HG03060 (cell line): ENCODE results near the gene SMOC1.

Experiments used
- ATAC-seq: cut with Tn5 transposase; IDR thresholded peaks from one replicate; pipeline ENCODE4 v1.9.1; 2021; ENCODE audit warnings: low read depth, moderate number of reproducible peaks; ENCODE audit not compliant: unreplicated experiment

The SMOC1 gene

DNA sequence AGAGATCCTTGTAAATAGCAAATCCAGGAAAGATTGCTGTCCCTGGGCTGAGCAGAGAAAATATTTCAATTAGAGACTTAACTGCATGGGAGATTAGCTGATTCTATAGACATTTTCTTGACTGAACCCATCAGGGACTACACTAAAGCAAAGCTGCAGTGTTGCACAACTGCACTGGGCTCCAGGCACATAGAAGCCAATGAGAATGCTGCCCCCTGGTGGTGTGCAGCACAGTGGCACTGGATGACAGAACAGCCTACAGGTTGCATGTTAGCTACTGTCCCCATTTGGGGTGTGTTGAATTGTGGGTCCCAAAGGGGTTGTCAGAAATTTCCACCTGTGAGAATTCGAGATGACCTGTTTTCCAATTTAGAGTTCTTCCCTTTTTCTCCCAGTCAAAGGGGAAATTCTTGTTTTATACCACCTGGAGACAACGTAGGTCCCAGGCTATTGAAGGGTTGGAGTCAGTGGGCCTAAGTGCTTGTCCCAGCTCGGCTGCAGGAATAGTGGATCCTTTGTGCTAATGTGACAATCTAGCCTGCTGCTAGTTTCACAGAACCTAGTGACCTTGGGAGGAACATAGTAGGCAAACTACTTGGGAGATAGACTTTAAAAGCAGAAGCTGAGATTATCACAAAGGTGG is 194.8 kb downstream of the SMOC1 start:
- ATAC-seq, result no peak

DNA sequence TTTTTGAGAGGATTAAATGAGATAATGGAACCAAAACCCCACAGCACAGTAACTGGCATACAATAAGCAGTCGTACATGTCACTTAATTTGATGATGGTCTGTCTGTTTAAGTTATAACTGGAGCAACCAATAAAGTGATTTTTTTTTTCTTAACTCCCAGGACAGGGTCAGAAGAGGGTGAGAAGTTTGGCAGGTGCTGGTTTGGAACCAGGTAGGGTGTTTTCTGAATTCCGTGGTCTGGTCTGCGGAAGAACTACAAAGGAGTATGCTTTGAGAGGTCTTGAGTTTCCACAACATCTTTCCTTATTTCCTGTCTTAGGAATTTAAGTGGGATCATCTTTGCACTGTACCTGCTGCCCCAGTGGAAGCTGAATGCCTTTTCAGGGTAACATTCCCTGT is 197.8 kb downstream of the SMOC1 start:
- ATAC-seq, result no peak

DNA sequence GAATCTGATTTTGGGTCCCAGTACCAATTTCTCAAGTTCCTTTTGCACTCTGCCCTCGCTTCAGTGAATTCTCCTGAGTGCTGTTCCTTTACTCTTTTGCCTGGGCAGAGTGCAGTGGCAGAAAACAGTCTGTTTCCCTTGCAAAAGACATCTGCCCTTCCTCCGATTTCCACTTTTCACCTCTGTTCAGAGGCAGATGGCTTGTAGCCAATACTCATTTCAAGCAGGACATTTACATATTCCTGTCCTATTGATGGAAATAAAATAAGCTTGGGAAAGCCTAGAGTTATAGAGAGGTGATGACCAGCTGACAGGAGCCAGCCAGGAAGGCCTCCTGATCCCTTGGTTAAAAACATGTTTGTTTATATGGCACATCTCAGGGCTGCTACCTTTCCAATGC is 198.5 kb downstream of the SMOC1 start:
- no peak for ATAC-seq

DNA sequence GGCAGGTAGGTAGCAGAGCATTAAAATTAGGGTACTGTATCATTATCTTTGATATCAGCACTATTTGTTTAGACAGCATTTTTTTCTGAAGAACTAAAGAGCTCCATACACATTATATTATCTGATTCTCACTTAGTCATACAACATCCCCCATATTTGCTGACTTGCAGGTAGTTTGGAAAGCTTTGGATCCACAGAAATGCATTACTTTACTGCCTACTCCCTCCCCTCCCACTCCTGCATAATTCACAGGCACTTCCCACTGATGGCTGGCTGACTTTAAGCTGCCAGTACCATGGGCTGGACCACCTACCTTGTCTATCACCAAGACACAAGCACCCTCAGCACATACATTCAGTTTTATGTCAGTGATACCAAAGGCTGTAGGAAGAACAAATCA is 199.1 kb downstream of the SMOC1 start:
- no peak for ATAC-seq

DNA sequence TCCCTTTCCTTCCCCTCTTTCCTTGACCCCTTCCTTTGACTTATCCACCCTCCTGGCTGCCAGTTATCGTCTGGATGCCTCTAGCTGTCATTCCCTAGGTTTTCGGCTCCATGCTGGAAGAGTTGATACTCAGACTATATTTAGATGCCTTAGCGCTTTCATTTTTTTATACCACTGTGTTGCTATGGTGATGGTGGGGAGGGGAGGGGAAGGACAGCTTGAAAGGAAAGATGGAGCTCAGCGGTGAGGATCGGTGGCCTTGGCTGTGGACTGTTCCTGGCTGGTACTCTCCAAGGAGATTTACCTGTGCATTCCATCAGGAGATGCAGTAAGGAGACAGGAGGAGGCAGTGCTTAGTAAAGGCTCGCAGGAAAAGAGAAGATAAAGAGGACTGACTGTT is 200.9 kb downstream of the SMOC1 start:
- ATAC-seq, result no peak
